Pancreas (tissue), 10 donors: Measurements from ENCODE around the gene NTNG1. TPM values are rescaled to one million over a fixed set of nuclear protein-coding genes. Genes with fewer than 3 reads are reported as not detected.
"Not testable (repeated sequence)": the region's sequence is repeated elsewhere in the genome, so short reads cannot be mapped to it uniquely, and the experiment has no call there.

Experiments used
- ATAC-seq, 4 donors: fragments of 200-7000 bp; cut with Tn5 transposase; one replicate each; pipeline versions ENCODE4 v1.8.0 to v1.9.1; 2020; ENCODE audit warnings: mild to moderate bottlenecking in 4 of 4, moderate library complexity in 4 of 4
- DNase-seq, 6 donors: peaks; one replicate each; pipeline ENCODE4 v3.0.0-alpha.2; 2020
- FAIRE-seq: peaks from 2 replicates; lab custom pipeline; 2012; peaks lifted over from hg19 to GRCh38; lab: Jason Lieb, UNC
- H3K27ac ChIP-seq, 4 donors: fragments of 200-600 bp; sonication (generic); 1 replicate in 3 of 4; 2 replicates in 1 of 4; pipeline versions ENCODE4 v1.5.0 to v1.8.0; 2020
- H3K27me3 ChIP-seq, 4 donors: fragments of 200-600 bp; one replicate each; pipeline ENCODE4 v1.8.0; 2021
- H3K36me3 ChIP-seq, 3 donors: fragments of 200-600 bp; sonication (generic) in 1 of 3; one replicate each; pipeline versions ENCODE4 v1.5.0 to v1.8.0; 2020 to 2021
- H3K4me1 ChIP-seq, 3 donors: fragments of 200-600 bp; one replicate each; pipeline ENCODE4 v1.8.0; 2021
- H3K4me3 ChIP-seq, 4 donors: fragments of 200-600 bp; sonication (generic) in 2 of 4; one replicate each; pipeline versions ENCODE4 v1.5.0 to v1.8.0; 2020 to 2021
- H3K9me3 ChIP-seq, 4 donors: fragments of 200-600 bp; one replicate each; pipeline ENCODE4 v1.8.0; 2021
- CTCF ChIP-seq, 4 donors: fragments of 200-600 bp; sonication (generic) in 3 of 4; IDR thresholded peaks; one replicate each; pipeline versions ENCODE4 v1.5.0 to v1.8.0; 2021; ENCODE audit warnings: antibody characterized with exemption in 4 of 4
- WGBS, 2 donors: extraction: QIAGEN DNeasy Blood & Tissue Kit; methylation state at CpG; one replicate each; pipeline ENCODE4 v1.1.7; 2013; 5-methylcytosine and 5-hydroxymethylcytosine counted together
- intact Hi-C, 3 donors: fragments of 100-400 bp; cut with DNase I; formaldehyde crosslinking; loops; one replicate each; pipeline versions ENCODE4 v1.11.1 to v1.14.2; 2022
- polyA plus RNA-seq, 2 donors: library from polyadenylated mRNA; stranded (reverse); fragments of 200-250 nt; gene quantifications; one replicate each; pipeline ENCODE4 v1.2.3, GENCODE V29; 2013
- total RNA-seq, 6 donors: library from RNA; stranded (reverse); fragmentation: NEBNext Ultra II Directional in 4 of 6; extraction: Animal tissue kit (Norgen Biotek cat#: 25700) in 4 of 6; gene quantifications; one replicate each; pipeline versions ENCODE4 v1.2.1 to v1.2.4, GENCODE V29; 2021 to 2023
- donor health status: healthy with polysubstance abuse.
- donor health status: DM: no; HTN: no; CAD: no; lungs with moderate emphysema.
- donor health status: DM: no; HTN: no; CAD: no.
- donor health status: control.
- donor health status: control.
- donor health status: Bipolar disorder and iron deficiency.
- donor health status: DM: yes; HTN: yes; CAD: no.
- donor health status: DM: no; HTN: no; CAD: no.
- donor health status: DM: no; HTN: no; CAD: no.
- donor health status: DM: yes; HTN: yes; CAD: no.

Gene NTNG1
- total and polyA plus RNA-seq, 8 donors = 0.04 to 1.3 (median 0.23) TPM; not detected in 1

DNA sequence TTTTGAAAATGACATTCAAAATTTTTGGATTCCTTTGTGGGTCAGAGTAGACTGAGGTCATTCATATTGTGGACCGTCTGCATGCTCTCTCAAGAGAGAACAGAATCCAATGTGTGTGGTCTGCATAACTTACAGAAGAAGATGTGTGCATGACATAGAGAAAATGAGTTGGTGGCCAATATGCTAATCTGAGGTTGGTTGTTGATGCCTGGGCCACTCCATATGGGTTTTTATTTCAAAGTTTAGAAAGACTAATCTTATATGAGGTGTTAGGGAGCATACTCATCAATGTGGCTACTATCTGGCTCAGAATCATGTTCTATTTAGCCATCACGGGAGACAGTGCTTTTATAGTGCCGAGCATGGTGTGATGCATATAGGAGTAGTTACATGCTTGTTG lies 18.2 kb downstream of the NTNG1 start:
- intact Hi-C loops = no loop called here
- TF ChIP-seq CTCF (IDR thresholded peaks at IDR 0.05) = no peak
- H3K27me3 ChIP-seq = no peaks in the 10 kb centered on the region
- DNase-seq (no peak), FAIRE-seq (no peak), ATAC-seq (no peak)
- H3K9me3 ChIP-seq = no peaks in the 10 kb centered on the region
- H3K4me1 ChIP-seq = no peaks in the 10 kb centered on the region
- 61 to 76% methylated on average over 3 of the region's 3 CpGs for WGBS, 2 donors
- H3K36me3 ChIP-seq = no peaks in the 10 kb centered on the region
- H3K4me3 ChIP-seq = no peak overlapping the region
- no peak overlapping the region for H3K27ac ChIP-seq

DNA sequence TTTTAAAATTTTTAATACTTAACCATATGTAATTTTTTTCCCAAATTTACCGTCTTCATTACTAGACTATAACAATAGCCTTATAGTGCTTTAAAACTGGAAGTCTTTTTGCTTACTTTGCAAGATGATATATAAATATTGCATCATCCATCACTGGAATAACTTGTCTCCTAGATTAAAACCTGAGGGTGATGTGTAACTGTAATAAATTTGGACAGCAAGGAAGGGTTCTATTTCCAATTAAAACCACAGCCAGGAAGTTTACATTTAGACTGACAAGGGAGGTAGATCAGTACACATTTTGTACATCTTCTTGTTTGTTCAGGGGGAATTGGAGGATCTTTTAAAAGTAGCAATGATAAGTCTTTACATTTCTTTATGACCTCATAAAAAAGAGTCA lies 21.9 kb downstream of the NTNG1 start:
- ATAC-seq = no peak
- no peak for TF ChIP-seq CTCF (IDR thresholded peaks at IDR 0.05)
- Histone ChIP-seq H3K4me3 (no peak overlapping the region), H3K4me1 (no peaks in the 10 kb centered on the region), H3K9me3 (no peaks in the 10 kb centered on the region), H3K27me3 (no peaks in the 10 kb centered on the region), H3K27ac (no peak overlapping the region), H3K36me3 (no peaks in the 10 kb centered on the region)
- intact Hi-C loops = no loop called here
- WGBS, 2 donors = 54 to 70% methylated on average over 1 of the region's 1 CpG
- DNase-seq = no peak
- FAIRE-seq = no peak

- FAIRE-seq, ATAC-seq, DNase-seq, H3K36me3 ChIP-seq, intact Hi-C loops, H3K4me3 ChIP-seq, H3K27ac ChIP-seq, H3K4me1 ChIP-seq, H3K9me3 ChIP-seq, H3K27me3 ChIP-seq: not testable (repeated sequence)
- WGBS, 2 donors = 71 to 84% methylated on average over 9 of the region's 9 CpGs
Observed at GRCh38 chr1:107164901-107165300, 24.1 kb downstream of the NTNG1 start.

DNA sequence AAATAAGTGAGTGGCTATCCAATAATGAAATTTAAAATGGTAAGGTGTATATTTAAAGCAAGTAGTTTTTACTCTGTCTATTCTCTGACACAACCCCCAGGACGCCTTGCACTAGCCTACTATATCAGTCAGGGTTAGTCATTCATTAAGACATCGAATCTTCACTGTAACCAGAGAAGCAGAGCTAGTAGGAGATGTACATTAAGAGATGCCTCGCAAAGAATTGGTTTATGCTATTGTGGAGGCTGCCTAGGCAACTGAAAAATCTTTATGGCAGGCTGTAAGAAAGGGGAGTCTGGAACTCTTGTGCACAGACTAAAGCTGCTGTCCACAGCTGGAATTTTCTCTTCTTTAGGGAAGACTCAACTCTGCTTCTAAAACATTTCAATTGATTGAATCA lies 28.8 kb downstream of the NTNG1 start:
- TF ChIP-seq CTCF (IDR thresholded peaks at IDR 0.05) = no peak
- no peaks in the 10 kb centered on the region for H3K36me3 ChIP-seq
- no peak overlapping the region for H3K27ac ChIP-seq
- FAIRE-seq = no peak
- ATAC-seq = no peak
- no peaks in the 10 kb centered on the region for H3K27me3 ChIP-seq
- no peak overlapping the region for H3K4me3 ChIP-seq
- intact Hi-C loops = no loop called here
- H3K4me1 ChIP-seq = no peaks in the 10 kb centered on the region
- DNase-seq = no peak
- H3K9me3 ChIP-seq = no peaks in the 10 kb centered on the region
- 53 to 71% methylated on average over 3 of the region's 3 CpGs for WGBS, 2 donors

- Histone ChIP-seq H3K27ac (no peak overlapping the region), H3K27me3 (no peaks in the 10 kb centered on the region), H3K36me3 (no peaks in the 10 kb centered on the region), H3K4me1 (no peaks in the 10 kb centered on the region), H3K9me3 (no peaks in the 10 kb centered on the region), H3K4me3 (no peak overlapping the region)
- intact Hi-C loops = no loop called here
- no peak for TF ChIP-seq CTCF (IDR thresholded peaks at IDR 0.05)
- FAIRE-seq (no peak), ATAC-seq (no peak), DNase-seq (no peak)
- 58 to 61% methylated on average over 5 of the region's 5 CpGs for WGBS, 2 donors
Observed at GRCh38 chr1:107171333-107171732, 30.5 kb downstream of the NTNG1 start.
